ENCODE results near the gene CAMK2A.

The CAMK2A gene

GRCh38 chr5:150289551-150290390 is at the start of gene CAMK2A:
Gene CAMK2A, minus strand, starts transcription at chr5:150289773. Its CDS starts 148 bp downstream, at chr5:150289625.
- DNase-seq (ENCODE audit: low read depth in 2 of 2), result no peak

GRCh38 chr5:150339165-150339564 is 49.6 kb upstream of the CAMK2A start:
- DNase-seq (ENCODE audit: low read depth in 2 of 2), result no peak

- no peak for DNase-seq (ENCODE audit: low read depth in 2 of 2)
Observed at GRCh38 chr5:150338546-150338945, 49.0 kb upstream of the CAMK2A start.

GRCh38 chr5:150335778-150336177 is 46.2 kb upstream of the CAMK2A start:
- DNase-seq (ENCODE audit: low read depth in 2 of 2), result no peak

GRCh38 chr5:150333400-150333799 is 43.8 kb upstream of the CAMK2A start:
- no peak for DNase-seq (ENCODE audit: low read depth in 2 of 2)

- DNase-seq (ENCODE audit: low read depth in 2 of 2), result no peak
Observed at GRCh38 chr5:150329881-150330876, 40.6 kb upstream of the CAMK2A start.

- DNase-seq (ENCODE audit: low read depth in 2 of 2), result no peak
Observed at GRCh38 chr5:150329038-150329437, 39.5 kb upstream of the CAMK2A start.

- DNase-seq (ENCODE audit: low read depth in 2 of 2), result no peak
Observed at GRCh38 chr5:150328515-150328914, 38.9 kb upstream of the CAMK2A start.

GRCh38 chr5:150327139-150327538 is 37.6 kb upstream of the CAMK2A start:
- DNase-seq (ENCODE audit: low read depth in 2 of 2), result no peak

- no peak for DNase-seq (ENCODE audit: low read depth in 2 of 2)
Observed at GRCh38 chr5:150326707-150327106, 37.1 kb upstream of the CAMK2A start.

- DNase-seq (ENCODE audit: low read depth in 2 of 2), result no peak
Observed at GRCh38 chr5:150325426-150325825, 35.9 kb upstream of the CAMK2A start.

- DNase-seq (ENCODE audit: low read depth in 2 of 2), result no peak
Observed at GRCh38 chr5:150323819-150324218, 34.2 kb upstream of the CAMK2A start.

- no peak for DNase-seq (ENCODE audit: low read depth in 2 of 2)
Observed at GRCh38 chr5:150323092-150323491, 33.5 kb upstream of the CAMK2A start.

- DNase-seq (ENCODE audit: low read depth in 2 of 2), result no peak
Observed at GRCh38 chr5:150322202-150322601, 32.6 kb upstream of the CAMK2A start.

- DNase-seq (ENCODE audit: low read depth in 2 of 2), result no peak
Observed at GRCh38 chr5:150321784-150322183, 32.2 kb upstream of the CAMK2A start.

GRCh38 chr5:150321211-150321610 is 31.6 kb upstream of the CAMK2A start:
- DNase-seq (ENCODE audit: low read depth in 2 of 2), result no peak

- no peak for DNase-seq (ENCODE audit: low read depth in 2 of 2)
Observed at GRCh38 chr5:150320044-150320613, 30.6 kb upstream of the CAMK2A start.

- no peak for DNase-seq (ENCODE audit: low read depth in 2 of 2)
Observed at GRCh38 chr5:150319484-150319790, 29.9 kb upstream of the CAMK2A start.

- no peak for DNase-seq (ENCODE audit: low read depth in 2 of 2)
Observed at GRCh38 chr5:150318613-150319483, 29.3 kb upstream of the CAMK2A start.

- DNase-seq (ENCODE audit: low read depth in 2 of 2), result no peak
Observed at GRCh38 chr5:150317048-150318003, 27.8 kb upstream of the CAMK2A start.
